D721Med (cell line): Measurements from ENCODE around the gene DGKI.

Experiments used
- DNase-seq: peaks from one replicate; pipeline ENCODE4 v3.0.0; 2011; ENCODE audit warnings: low spot score; ENCODE audit not compliant: insufficient read length
- FAIRE-seq: peaks from 2 replicates; lab custom pipeline; 2011; peaks lifted over from hg19 to GRCh38; lab: Jason Lieb, UNC
- TF ChIP-seq, protein P1 (sequence below): IDR thresholded peaks from 2 replicates; pipeline ENCODE4 v1.5.1; 2012; ENCODE audit warnings: mild to moderate bottlenecking, control low read depth; ENCODE audit not compliant: insufficient read depth; ENCODE audit errors: missing control alignments

Gene DGKI

DNA sequence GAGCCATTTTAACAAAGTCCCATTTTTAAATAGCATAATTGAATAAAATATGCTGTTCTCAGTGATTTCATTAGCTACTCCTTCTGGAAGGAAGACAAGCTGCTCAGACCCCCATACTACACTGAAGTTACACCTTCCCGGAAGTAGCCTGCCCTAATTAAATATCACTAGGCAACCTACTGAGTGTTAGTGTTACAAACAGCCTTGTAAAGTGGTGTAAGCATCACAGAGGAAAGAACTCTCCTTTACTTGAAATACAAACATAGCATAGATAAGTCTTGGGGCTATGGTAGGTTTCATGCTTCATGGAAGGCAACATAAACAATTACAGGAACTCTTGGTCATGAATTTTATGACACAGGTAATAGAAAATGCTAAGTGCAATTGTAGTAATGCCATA lies 459.8 kb downstream of the DGKI start:
- no peak for FAIRE-seq

DNA sequence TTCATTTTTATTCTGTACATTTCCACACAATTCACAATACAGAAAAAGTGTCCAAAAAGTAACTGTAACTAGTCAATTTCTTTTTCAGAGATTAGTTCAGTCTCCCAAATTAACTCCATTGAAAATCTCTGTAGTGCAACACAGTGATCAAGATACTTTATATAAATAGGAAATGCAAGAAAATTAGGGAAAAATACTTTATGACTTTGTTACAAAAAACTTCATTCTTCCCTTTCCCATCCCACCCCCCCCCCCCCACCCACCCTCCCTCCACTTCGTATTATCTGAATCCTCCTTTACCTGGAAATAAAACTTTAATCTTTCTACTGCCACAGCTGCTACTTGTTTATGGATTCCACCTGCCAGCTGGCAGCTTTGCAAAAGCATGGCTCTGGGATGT lies 465.7 kb downstream of the DGKI start:
- TF ChIP-seq, protein P1, sequence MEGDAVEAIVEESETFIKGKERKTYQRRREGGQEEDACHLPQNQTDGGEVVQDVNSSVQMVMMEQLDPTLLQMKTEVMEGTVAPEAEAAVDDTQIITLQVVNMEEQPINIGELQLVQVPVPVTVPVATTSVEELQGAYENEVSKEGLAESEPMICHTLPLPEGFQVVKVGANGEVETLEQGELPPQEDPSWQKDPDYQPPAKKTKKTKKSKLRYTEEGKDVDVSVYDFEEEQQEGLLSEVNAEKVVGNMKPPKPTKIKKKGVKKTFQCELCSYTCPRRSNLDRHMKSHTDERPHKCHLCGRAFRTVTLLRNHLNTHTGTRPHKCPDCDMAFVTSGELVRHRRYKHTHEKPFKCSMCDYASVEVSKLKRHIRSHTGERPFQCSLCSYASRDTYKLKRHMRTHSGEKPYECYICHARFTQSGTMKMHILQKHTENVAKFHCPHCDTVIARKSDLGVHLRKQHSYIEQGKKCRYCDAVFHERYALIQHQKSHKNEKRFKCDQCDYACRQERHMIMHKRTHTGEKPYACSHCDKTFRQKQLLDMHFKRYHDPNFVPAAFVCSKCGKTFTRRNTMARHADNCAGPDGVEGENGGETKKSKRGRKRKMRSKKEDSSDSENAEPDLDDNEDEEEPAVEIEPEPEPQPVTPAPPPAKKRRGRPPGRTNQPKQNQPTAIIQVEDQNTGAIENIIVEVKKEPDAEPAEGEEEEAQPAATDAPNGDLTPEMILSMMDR: no peak
- FAIRE-seq: no peak
- DNase-seq: no peak

More for the DNA sequence above, 459.8 kb downstream of the DGKI start:
- DNase-seq: no peak
- TF ChIP-seq, protein P1: no peak

DNA sequence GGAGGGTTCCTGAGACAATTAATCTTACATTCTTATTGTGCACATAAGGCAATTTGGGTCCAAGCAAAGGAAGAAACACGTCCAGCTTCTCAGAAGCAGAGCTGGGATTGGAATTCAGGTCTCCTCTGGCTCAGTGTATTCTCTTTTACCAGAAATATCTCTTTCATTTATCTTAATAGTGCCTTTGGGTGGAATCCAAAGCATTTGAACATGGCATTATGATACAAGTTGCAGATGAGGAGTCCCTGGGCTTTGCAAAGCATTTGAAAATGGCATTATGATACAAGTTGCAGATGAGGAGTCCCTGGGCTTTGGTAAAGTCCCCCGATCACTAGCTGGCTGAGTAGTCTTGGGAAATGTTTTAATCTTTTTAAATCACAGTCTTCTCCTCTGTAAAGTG lies 473.3 kb downstream of the DGKI start:
- TF ChIP-seq, protein P1: no peak
- DNase-seq (no peak), FAIRE-seq (no peak)

DNA sequence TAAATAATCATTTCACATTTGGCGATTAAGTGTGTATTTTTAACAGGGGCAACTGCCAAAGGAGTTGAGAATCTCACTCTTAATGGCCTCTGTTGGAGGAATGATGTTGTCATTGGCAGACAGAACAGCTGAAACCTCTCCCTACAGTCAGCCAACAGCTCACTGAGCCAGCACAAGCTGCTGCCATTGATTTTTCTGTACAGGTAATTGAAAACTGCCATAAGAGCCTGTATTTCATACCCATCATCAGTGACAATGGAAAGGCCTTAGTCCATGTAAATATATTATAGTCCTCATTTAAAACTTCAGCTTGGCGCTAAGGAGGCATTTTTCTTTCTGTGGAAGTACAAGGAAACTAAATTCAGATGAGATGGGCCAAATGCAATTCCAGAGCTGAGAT lies 475.2 kb downstream of the DGKI start:
- DNase-seq (no peak), FAIRE-seq (no peak)
- TF ChIP-seq, protein P1: no peak

DNA sequence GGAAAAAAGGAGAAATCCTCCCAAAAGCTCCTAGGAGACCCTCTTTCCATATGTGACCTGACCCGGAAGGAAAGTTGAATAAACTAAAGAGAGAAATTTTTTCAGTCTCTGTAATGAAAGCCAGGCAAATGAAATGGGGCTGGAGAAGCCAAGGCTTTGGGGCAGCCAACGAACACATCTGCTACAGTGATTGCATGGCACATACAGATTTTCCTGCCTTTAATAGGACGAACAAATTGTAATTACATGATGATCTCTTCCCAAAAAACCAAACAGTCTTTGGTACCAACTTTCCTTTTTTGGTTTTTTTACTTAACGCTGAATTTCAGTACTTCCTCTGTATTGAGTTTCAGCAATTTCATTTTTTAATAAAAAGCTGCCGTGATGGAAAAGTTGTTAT lies 479.8 kb downstream of the DGKI start:
- no peak for DNase-seq
- TF ChIP-seq, protein P1: no peak

DNA sequence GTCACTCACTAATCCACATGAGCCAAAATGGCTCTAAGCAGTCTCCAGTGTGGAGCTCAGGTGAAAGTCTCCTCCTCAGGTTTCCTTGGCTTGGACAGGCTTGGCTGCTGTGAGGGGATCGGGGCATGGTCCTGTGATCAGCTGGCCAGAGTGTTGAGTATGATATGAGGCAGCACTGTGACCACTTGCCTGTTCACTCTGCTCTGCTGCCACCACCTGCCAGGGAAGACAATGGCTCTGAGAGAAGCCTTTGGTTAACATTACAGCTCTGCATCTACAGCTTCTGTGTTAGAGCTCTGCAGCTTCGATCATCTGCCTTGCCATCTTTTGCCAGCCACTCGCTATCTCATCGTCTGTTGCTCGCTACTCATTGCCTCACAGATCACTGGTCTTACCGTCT lies 483.1 kb downstream of the DGKI start:
- FAIRE-seq (no peak), DNase-seq (no peak)
- TF ChIP-seq, protein P1: no peak

More for the DNA sequence above, 479.8 kb downstream of the DGKI start:
- FAIRE-seq: no peak

DNA sequence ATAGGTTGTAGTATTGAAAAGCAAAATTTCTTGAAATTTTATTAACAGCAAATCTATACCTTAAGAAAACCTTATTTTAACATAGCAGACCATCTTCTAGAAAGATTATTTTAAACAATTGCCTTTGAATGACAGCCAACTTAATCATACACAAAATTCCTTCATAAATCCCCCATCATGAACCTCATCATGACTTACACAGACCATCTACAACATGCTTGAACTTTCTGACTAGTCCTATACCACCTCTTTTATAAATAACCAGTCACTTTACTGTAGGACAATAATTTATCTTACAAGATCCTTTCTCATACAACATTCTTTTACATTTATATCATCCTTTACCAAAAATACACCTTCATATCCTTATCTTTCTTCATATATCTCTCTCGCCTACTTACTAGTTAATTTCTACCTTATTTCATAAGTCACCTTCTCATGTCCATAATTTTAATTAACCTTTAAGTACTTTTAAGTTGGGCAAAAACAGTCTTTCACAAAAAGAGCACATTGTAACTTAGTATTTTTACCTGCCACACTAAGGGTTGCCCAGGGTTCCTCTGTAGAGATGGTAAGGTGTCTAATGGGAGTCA lies 486.6 kb downstream of the DGKI start:
- no peak for DNase-seq
- FAIRE-seq: peak; percentile 21
- TF ChIP-seq, protein P1: no peak
